HepG2 (cell line): ENCODE measurements around the gene NOC2L. TPM values are rescaled to one million over a fixed set of nuclear protein-coding genes. Genes with fewer than 3 reads are reported as not detected.

Source experiments
- ATAC-seq: fragments of 200-7000 bp; cut with Tn5 transposase; 3 replicates; pipeline ENCODE4 v1.9.1; 2020; ENCODE audit warnings: mild to moderate bottlenecking, moderate library complexity
- BruUV-seq: library from RNA; stranded (reverse); fragments of 400-500 nt; replicated peaks from 2 replicates; lab custom pipeline; 2021; lab: Mats Ljungman, UMichigan
- CTCF ChIA-PET: fragments of 300-600 bp; formaldehyde crosslinking; extraction: SDS; loops from one replicate; lab custom pipeline; 2021; ENCODE audit warnings: low total read pairs, inconsistent platforms, low intra/inter-chr PET ratio; lab: Yijun Ruan, JAX
- POLR2A ChIA-PET: fragments of 350-600 bp; sonication (Branson Sonifier 250); formaldehyde crosslinking; loops from one replicate; lab custom pipeline; 2020; ENCODE audit warnings: antibody characterized with exemption, inconsistent platforms; lab: Yijun Ruan, JAX
- DNase-seq: peaks from one replicate; pipeline ENCODE4 v3.0.0-alpha.2; 2015; ENCODE audit warnings: low spot score
- FAIRE-seq: peaks from 3 replicates; lab custom pipeline; 2011; peaks lifted over from hg19 to GRCh38; lab: Jason Lieb, UNC
- H2AFZ ChIP-seq: one replicate; pipeline ENCODE4 v1.6.1; 2011; ENCODE audit warnings: low read length, inconsistent platforms
- H3K27ac ChIP-seq: fragments of 300-600 bp; 3 replicates; pipeline ENCODE4 v1.8.0; 2011; ENCODE audit warnings: mixed run types, mild to moderate bottlenecking, mixed read lengths, low read length, inconsistent platforms; ENCODE audit not compliant: insufficient read depth; ENCODE audit errors: extremely low read length
- H3K27me3 ChIP-seq, 2 experiments: fragments of 200-600 bp in 1 of 2; 2 replicates in 1 of 2; 3 replicates in 1 of 2; pipeline versions ENCODE4 v1.6.0 to v1.8.0; 2011; ENCODE audit warnings: low read length in 2 of 2, mild to moderate bottlenecking in 2 of 2, moderate library complexity in 2 of 2, inconsistent platforms in 1 of 2; ENCODE audit not compliant: insufficient read depth in 2 of 2, control insufficient read depth in 1 of 2
- H3K36me3 ChIP-seq, 2 experiments: fragments of 200-600 bp in 1 of 2; replicated peaks in 1 of 2; 2 replicates in 1 of 2; 3 replicates in 1 of 2; pipeline versions ENCODE4 v1.5.1 to v1.8.0; 2011; ENCODE audit warnings: low read length in 2 of 2, inconsistent platforms in 1 of 2; ENCODE audit not compliant: insufficient read depth in 2 of 2, control insufficient read depth in 1 of 2
- H3K4me1 ChIP-seq: 2 replicates; pipeline ENCODE4 v1.5.1; 2012; ENCODE audit warnings: low read length, inconsistent platforms; ENCODE audit not compliant: insufficient read depth
- H3K4me2 ChIP-seq: 2 replicates; pipeline ENCODE4 v1.6.0; 2011; ENCODE audit warnings: low read depth, low read length, inconsistent platforms
- H3K4me3 ChIP-seq, 3 experiments: fragments of 200-600 bp in 1 of 3; sonication (generic), shearing (Covaris generic) in 1 of 3; replicated peaks in 1 of 3; 2 replicates each; pipeline ENCODE4 v1.5.1; 2011 to 2016; ENCODE audit warnings: low read length in 3 of 3, inconsistent platforms in 2 of 3, low read depth in 2 of 3, mild to moderate bottlenecking in 2 of 3, control low read depth in 1 of 3, mixed read lengths in 1 of 3; ENCODE audit not compliant: insufficient read depth in 1 of 3
- H3K79me2 ChIP-seq: one replicate; pipeline ENCODE4 v1.6.1; 2011; ENCODE audit warnings: low read length, inconsistent platforms; ENCODE audit not compliant: insufficient read depth
- H3K9ac ChIP-seq: 2 replicates; pipeline ENCODE4 v1.6.0; 2011; ENCODE audit warnings: mild to moderate bottlenecking, low read depth, low read length, inconsistent platforms; ENCODE audit not compliant: insufficient read depth
- H3K9me3 ChIP-seq: 2 replicates; pipeline ENCODE4 v1.5.1; 2012; ENCODE audit warnings: mild to moderate bottlenecking, low read length
- H4K20me1 ChIP-seq: 2 replicates; pipeline ENCODE4 v1.6.0; 2011; ENCODE audit warnings: inconsistent platforms, mild to moderate bottlenecking, low read length, moderate library complexity; ENCODE audit not compliant: insufficient read depth
- CTCF ChIP-seq: sonication (generic); formaldehyde crosslinking; IDR thresholded peaks from 2 replicates; pipeline ENCODE4 v1.5.0; 2020; ENCODE audit warnings: mild to moderate bottlenecking, missing genetic modification reagents, moderate library complexity
- GABPB1 ChIP-seq: IDR thresholded peaks from 2 replicates; pipeline ENCODE4 v1.6.1; 2016; ENCODE audit warnings: mild to moderate bottlenecking, missing genetic modification reagents, moderate library complexity, missing compliant biosample characterization
- HMGXB3 ChIP-seq: sonication (generic); formaldehyde crosslinking; IDR thresholded peaks from 2 replicates; pipeline ENCODE4 v1.4.0; 2020; ENCODE audit warnings: missing genetic modification reagents, borderline replicate concordance
- HNF4A ChIP-seq: sonication (generic); formaldehyde crosslinking; IDR thresholded peaks from 2 replicates; pipeline ENCODE4 v1.4.0; 2020; ENCODE audit warnings: missing genetic modification reagents
- KMT2A ChIP-seq: sonication (generic); formaldehyde crosslinking; IDR thresholded peaks from 2 replicates; pipeline ENCODE4 v1.4.0; 2020; ENCODE audit warnings: missing genetic modification reagents
- LBX2 ChIP-seq: sonication (generic); formaldehyde crosslinking; IDR thresholded peaks from 2 replicates; pipeline ENCODE4 v1.5.0; 2020; ENCODE audit warnings: missing genetic modification reagents, mild to moderate bottlenecking, borderline replicate concordance
- MXI1 ChIP-seq: IDR thresholded peaks from 3 replicates; pipeline ENCODE4 v1.6.1; 2012; ENCODE audit warnings: low read depth, low read length, inconsistent platforms, borderline replicate concordance
- RFX1 ChIP-seq: fragments of 450-650 bp; IDR thresholded peaks from 2 replicates; pipeline ENCODE4 v1.6.1; 2017
- STAG1 ChIP-seq: sonication (generic); formaldehyde crosslinking; IDR thresholded peaks from 2 replicates; pipeline ENCODE4 v1.4.0; 2020; ENCODE audit warnings: missing genetic modification reagents
- TAF15 ChIP-seq: fragments of 200-400 bp; formaldehyde crosslinking; IDR thresholded peaks from one replicate; pipeline ENCODE4 v1.6.1; 2018; ENCODE audit warnings: mild to moderate bottlenecking, low read depth, low read length; ENCODE audit not compliant: poor library complexity, severe bottlenecking
- ZBTB7B ChIP-seq: sonication (generic); formaldehyde crosslinking; IDR thresholded peaks from 2 replicates; pipeline ENCODE4 v1.4.0; 2020; ENCODE audit warnings: missing genetic modification reagents
- ZEB1 ChIP-seq: IDR thresholded peaks from 2 replicates; pipeline ENCODE4 v1.6.1; 2012; ENCODE audit warnings: mild to moderate bottlenecking, low read depth, inconsistent platforms; ENCODE audit not compliant: insufficient replicate concordance
- ZFX ChIP-seq: sonication (generic); formaldehyde crosslinking; IDR thresholded peaks from 2 replicates; pipeline ENCODE4 v1.4.0; 2020; ENCODE audit warnings: mild to moderate bottlenecking, low read depth, missing genetic modification reagents, moderate library complexity
- ZSCAN9 ChIP-seq: IDR thresholded peaks from 2 replicates; pipeline ENCODE4 v1.6.1; 2016; ENCODE audit warnings: borderline replicate concordance
- WGBS: methylation state at CpG from one replicate; pipeline ENCODE4 v1.1.6; 2017; ENCODE audit warnings: low lambda C conversion rate; 5-methylcytosine and 5-hydroxymethylcytosine counted together
- in situ Hi-C: cut with HindIII; loops from 2 replicates; pipeline ENCODE4 v1.10.0; 2017; ENCODE audit warnings: low pct_unique_long_range_greater_than_20kb; ENCODE audit not compliant: extremely low pct_ligation_motif_present
- intact Hi-C: fragments of 100-400 bp; cut with micrococcal nuclease; formaldehyde crosslinking; loops from one replicate; pipeline ENCODE4 v1.10.0; 2022; ENCODE audit not compliant: unreplicated experiment
- polyA plus RNA-seq, 8 experiments: library from polyadenylated mRNA; depleted of rRNA in 3 of 8; stranded (reverse) in 7 of 8; unstranded in 1 of 8; fragments of >200 nt; fragmentation: Illumina TruSeq in 4 of 8; extraction: Trizol in 4 of 8; gene quantifications; 2 replicates each; pipeline versions ENCODE4 v1.2.1 to v1.2.3, GENCODE V29; 2011 to 2016; ENCODE audit warnings: low read depth in 4 of 8, missing spikeins in 1 of 8, mixed read lengths in 1 of 8; ENCODE audit not compliant: insufficient read depth in 1 of 8
- total RNA-seq, 5 experiments: library from RNA; depleted of rRNA; stranded (reverse); fragments of >200 nt; fragmentation: Illumina TruSeq; extraction: Trizol; gene quantifications; 2 replicates each; pipeline ENCODE4 v1.2.3, GENCODE V29; 2016; ENCODE audit warnings: low read depth in 1 of 5

The NOC2L gene
- total and polyA plus RNA-seq, 2 of the 13 experiments (the other 11 are each of a cell fraction or from before 2014, with no cell fraction given): 32.0 to 103 TPM

DNA sequence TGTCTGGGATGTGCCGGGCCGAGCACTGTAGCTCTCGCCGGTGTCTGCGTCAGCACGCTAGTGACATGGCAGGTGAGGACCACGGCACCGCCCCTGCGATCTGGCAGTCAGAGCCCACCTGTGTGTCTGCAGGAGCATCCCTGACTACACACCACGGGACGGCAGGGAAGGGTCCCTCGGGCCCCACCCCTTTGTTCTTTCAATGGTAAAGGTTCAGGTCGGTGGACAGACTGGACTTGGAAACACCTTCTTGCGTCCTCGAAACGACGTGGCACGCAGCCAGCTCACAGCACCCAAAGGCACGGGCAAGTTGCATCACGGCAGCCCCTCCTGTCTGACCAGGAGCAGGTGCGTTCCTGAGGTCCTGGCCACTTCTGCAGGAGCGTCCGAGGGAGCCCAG is 39.0 kb downstream of the NOC2L start (continued):
- TF ChIP-seq LBX2 (CRISPR knock-in tag) (no peak), RFX1 (no peak), ZEB1 (no peak)
- TF ChIP-seq, all 625 proteins: peak for 3

- in situ Hi-C loops: no loop called here
- peaks cover 6% of the 10 kb centered on the region; the same call in 1 of the 2 replicates for H4K20me1 ChIP-seq
- ATAC-seq (peak; percentile 48), FAIRE-seq (no peak), DNase-seq (no peak)
- TF ChIP-seq CTCF (CRISPR knock-in tag): peak; percentile 62
- TF ChIP-seq TAF15: no peak
- TF ChIP-seq ZSCAN9: no peak
- peak; percentile 60; the same call in 1 of the 2 replicates for TF ChIP-seq ZBTB7B (CRISPR knock-in tag)
- no peak for TF ChIP-seq HNF4A (CRISPR knock-in tag)
- TF ChIP-seq MXI1: no peak
- TF ChIP-seq STAG1 (CRISPR knock-in tag): peak; percentile 38; the same call in 1 of the 2 replicates
- peak; percentile 56 for TF ChIP-seq ZFX (CRISPR knock-in tag)
- TF ChIP-seq HMGXB3 (CRISPR knock-in tag): no peak
- TF ChIP-seq KMT2A (CRISPR knock-in tag): no peak
- TF ChIP-seq GABPB1 (CRISPR knock-in tag): 0 out of 2 replicates have a peak, but pooled peaks have one; percentile 14
- CTCF ChIA-PET: no interaction called here
- no peaks in the 10 kb centered on the region for H3K36me3 ChIP-seq
- H3K4me2 ChIP-seq: no peak overlapping the region
- no TSS peak for BruUV-seq
- no peak overlapping the region for H3K27ac ChIP-seq
- no peaks in the 10 kb centered on the region for H3K79me2 ChIP-seq
- no peaks in the 10 kb centered on the region for H3K9me3 ChIP-seq
- H3K4me1 ChIP-seq: peaks cover 43% of the 10 kb centered on the region
- intact Hi-C loops: no loop called here
- 20% methylated on average over 2 of the region's 29 CpGs for whole genome bisulfite sequencing
- H3K27me3 ChIP-seq: peaks cover 49 to 89% of the 10 kb centered on the region in 2 experiments
- POLR2A ChIA-PET: no interaction called here
- H2AFZ ChIP-seq: no peak overlapping the region
- no peak overlapping the region for H3K4me3 ChIP-seq
- H3K9ac ChIP-seq: no peak overlapping the region
Measured at GRCh38 chr1:919271-919872, 39.7 kb downstream of the NOC2L start.
